ENCODE measurements around the gene PTX4.

The PTX4 gene

GRCh38 chr16:1524366-1524765, 35.6 kb upstream of the PTX4 start:
- DNase-seq (ENCODE audit: low spot score), result no peak

- DNase-seq (ENCODE audit: low spot score), result no peak
Measured at GRCh38 chr16:1523581-1524245, 35.0 kb upstream of the PTX4 start.

- no peak for DNase-seq (ENCODE audit: low spot score)
Measured at GRCh38 chr16:1520461-1520860, 31.7 kb upstream of the PTX4 start.

- DNase-seq (ENCODE audit: low spot score), result no peak
Measured at GRCh38 chr16:1519831-1520230, 31.1 kb upstream of the PTX4 start.

GRCh38 chr16:1518626-1519135, 29.9 kb upstream of the PTX4 start:
- no peak for DNase-seq (ENCODE audit: low spot score)

- DNase-seq (ENCODE audit: low spot score), result no peak
Measured at GRCh38 chr16:1514507-1514906, 25.8 kb upstream of the PTX4 start.

- DNase-seq (ENCODE audit: low spot score), result no peak
Measured at GRCh38 chr16:1512774-1513173, 24.0 kb upstream of the PTX4 start.

GRCh38 chr16:1511662-1512569, 23.2 kb upstream of the PTX4 start:
- DNase-seq (ENCODE audit: low spot score), result no peak

GRCh38 chr16:1510941-1511351, 22.2 kb upstream of the PTX4 start:
- no peak for DNase-seq (ENCODE audit: low spot score)

GRCh38 chr16:1510272-1510671, 21.5 kb upstream of the PTX4 start:
- DNase-seq (ENCODE audit: low spot score), result no peak

- DNase-seq (ENCODE audit: low spot score), result no peak
Measured at GRCh38 chr16:1509307-1510221, 20.8 kb upstream of the PTX4 start.

GRCh38 chr16:1508494-1509187, 19.9 kb upstream of the PTX4 start:
- no peak for DNase-seq (ENCODE audit: low spot score)

GRCh38 chr16:1506494-1507213, 17.9 kb upstream of the PTX4 start:
- DNase-seq (ENCODE audit: low spot score), result no peak

- DNase-seq (ENCODE audit: low spot score), result no peak
Measured at GRCh38 chr16:1505912-1506311, 17.2 kb upstream of the PTX4 start.

- no peak for DNase-seq (ENCODE audit: low spot score)
Measured at GRCh38 chr16:1505073-1505844, 16.5 kb upstream of the PTX4 start.

GRCh38 chr16:1503110-1503955, 14.6 kb upstream of the PTX4 start:
- no peak for DNase-seq (ENCODE audit: low spot score)

GRCh38 chr16:1502092-1503004, 13.6 kb upstream of the PTX4 start:
- no peak for DNase-seq (ENCODE audit: low spot score)

- DNase-seq (ENCODE audit: low spot score), result no peak
Measured at GRCh38 chr16:1501630-1502029, 12.9 kb upstream of the PTX4 start.
